ENCODE measurements around the gene ABCG4.
"Not testable (repeated sequence)": the region's sequence is repeated elsewhere in the genome, so short reads cannot be mapped to it uniquely, and the experiment has no call there.

Gene ABCG4

DNA sequence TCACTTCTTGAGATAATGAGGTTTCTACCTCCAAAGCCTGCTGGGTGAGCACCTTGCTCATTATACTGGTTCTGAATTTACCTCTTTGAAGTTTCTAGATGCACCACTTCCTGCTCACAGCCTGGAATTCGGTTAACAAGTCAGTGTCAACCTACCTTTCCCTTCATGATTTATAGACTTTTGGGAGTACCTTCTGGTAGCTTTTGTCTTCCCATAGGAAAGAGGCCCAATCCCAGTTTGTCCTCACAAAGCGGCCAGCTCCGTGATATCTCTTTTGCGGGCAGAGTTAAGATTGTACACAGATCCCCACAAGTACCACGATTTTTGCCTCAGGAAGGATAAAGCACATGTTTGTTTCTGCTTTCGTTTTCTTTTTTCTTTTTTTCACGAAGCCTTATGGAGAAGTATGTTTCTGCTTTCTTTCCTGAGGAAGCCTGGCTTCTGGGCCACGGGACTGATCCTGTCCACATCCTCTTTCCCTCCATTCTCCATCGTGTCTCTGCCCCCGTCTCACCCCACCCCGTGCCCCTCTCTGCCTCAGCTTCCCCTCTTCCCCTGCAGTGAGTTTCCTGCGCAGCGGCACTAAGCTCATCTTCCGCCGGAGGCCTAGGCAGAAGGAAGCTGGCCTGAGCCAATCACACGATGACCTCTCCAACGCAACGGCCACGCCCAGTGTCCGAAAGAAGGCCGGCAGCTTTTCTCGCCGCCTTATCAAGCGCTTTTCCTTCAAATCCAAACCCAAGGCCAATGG lies 33.2 kb upstream of the ABCG4 start:
- DNase-seq (ENCODE audit: low read depth, low spot score), result no peak

DNA sequence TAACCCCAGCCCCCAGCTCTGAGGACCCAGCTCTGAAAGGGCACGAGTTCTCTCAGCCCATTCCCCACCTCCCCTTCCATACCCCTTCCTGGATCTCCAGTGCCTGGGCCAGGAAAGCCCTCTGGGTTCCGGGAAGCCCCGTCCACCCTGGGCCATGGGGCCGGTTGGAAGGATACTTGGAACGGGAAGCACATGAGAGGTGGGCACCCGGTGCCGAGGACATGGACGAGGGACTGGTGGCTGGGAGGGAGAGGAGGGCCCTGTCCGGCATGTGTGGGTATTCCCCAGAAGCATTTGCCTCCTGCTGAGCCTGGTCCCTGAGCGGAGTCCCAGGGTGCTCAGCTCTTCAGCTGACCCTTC lies 32.6 kb upstream of the ABCG4 start:
- DNase-seq (ENCODE audit: low read depth, low spot score), result no peak

DNA sequence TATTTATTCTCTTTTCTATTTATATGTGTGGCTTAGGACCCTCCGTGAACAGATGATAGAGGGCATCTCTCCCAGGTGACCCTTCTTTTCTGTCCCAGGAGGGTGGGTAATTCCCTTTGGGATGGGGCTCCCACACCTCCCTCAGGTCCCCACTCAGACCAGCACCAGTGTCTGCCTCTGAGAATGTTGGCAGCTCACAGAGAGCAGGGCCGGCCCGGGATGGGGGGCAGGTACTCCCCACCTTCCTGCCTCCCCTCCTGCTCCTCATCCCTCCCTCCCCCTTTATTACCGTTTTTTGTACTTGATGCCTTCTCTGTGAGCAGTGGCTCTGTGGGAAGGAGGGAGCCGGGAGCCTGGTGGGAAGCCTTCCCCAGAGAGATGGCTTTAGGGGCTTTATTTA lies 32.3 kb upstream of the ABCG4 start:
- no peak for DNase-seq (ENCODE audit: low read depth, low spot score)

DNA sequence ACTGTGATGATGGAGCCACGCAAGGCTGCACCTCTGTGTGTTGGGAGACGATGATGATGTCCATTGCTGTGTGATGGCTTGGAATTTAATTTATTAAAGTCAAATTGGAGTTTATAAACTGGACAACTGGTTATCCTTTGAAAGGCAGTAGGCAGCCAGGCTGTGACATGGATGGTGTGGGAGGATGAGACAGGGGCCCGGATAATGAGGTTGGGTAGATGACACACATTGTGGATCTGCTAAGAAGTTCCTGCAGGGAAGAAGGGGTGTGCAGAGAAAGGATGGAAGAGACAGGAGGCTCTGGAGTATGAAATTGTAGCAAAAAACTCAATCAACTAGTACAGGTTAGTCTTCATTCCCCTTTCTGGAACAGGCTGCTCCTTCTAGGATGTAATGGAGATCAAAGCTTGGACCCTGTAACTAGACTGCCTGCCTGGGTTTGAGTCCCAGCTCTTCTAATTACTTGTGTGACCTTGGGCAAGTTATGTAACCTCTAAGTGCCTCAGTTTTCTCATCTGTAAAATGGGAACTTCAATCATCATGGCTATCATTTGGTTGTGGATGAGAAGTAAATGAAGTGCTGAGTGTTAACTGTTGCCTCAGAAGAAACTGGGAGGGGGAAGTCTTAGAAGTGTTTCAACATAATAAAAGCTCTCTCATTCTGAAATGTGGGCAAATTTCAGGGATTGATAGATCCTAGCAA lies 31.7 kb upstream of the ABCG4 start:
- no peak for DNase-seq (ENCODE audit: low read depth, low spot score)

DNA sequence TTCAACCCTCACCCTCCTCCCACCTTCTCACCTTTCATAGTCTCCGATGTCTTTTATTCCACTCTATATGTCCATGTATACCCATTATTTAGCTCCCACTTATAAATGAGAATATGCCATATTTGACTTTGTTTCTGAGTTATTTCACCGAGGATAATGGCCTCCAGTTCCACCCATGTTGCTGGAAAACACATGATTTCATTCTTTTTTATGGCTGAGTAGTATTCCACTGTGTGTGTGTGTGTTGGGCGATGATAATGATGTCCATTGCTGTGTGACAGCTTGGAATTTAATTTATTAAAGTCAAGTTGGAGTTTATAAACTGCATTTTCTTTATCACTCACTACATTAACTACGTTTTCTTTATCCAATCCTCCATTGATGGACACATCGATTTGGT lies 30.6 kb upstream of the ABCG4 start:
- no peak for DNase-seq (ENCODE audit: low read depth, low spot score)

DNA sequence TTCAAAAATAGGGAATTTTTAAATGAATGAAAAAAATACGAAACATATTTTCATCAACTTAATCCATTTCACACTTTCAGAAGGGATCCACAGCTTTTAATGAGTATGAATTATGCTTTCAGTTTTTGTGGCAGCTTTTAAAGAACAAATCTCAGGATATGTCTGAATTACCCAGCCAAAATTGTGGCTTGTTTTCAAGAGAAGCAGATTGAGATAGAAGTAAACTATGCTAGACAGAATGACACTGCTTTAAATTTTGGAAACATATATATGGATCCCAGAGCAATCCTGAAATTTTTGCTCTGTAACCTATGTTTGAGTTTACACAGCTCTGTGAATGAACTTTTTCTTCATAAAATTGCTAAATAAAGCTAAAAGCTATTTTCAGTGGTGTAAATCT lies 29.9 kb upstream of the ABCG4 start:
- DNase-seq (ENCODE audit: low read depth, low spot score), result no peak

DNA sequence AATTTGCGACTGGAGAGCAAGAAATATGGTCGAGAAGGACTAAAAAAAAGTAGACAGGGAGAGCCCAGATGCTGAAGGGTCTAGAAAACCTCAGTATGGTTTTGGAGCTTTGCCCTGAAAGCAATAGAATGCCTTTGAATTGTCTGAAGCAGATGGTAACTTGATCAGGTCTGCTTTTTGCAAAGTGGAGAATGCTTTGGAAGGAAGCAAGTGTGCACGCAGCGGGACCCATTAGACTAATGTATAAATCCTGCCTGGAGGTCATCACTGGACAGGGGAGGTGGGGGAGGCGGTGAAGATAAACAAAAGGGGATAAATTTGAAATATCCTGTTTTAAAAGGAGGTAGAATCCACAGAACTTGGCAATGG lies 28.2 kb upstream of the ABCG4 start:
- DNase-seq (ENCODE audit: low read depth, low spot score), result no peak

DNA sequence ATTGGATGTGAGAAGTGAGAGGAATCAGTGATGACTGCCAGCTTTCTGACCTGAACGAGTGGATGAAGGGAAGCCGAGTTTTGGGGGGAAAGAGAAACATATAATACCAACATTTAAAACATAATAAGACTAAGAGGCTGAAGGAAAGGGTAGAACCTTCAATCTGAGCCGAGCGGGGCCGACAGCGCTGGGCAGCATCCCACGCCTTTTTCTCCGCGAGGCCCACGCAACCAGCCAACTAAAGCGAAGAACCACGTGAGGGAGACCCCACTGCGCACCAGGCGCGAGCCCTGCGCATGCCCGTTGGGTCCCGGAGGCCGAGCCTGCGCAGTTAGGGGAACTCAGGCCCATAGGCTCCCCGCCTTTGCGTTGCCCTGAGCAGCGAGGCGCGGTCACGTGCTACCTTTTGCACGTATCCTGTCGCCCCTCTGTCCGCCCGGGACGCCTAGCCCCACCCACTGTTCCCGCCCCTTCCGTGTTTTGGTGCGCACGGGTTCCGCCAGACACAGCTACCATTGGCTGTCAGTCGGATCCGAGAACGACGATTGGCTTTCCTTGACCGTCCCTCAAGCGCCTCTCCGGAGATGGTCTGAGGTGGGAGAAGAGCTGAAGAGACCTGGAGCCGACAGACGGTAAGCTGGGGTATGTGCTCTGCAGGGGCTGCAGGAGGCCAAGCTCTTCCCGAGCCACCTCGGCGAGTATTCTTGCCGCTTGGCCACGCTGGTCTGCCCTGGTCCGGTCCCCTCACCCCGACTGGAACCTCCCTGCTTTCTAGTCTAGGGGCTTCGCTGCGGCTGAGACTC lies 27.6 kb upstream of the ABCG4 start, which contains the start of gene HINFP:
Gene HINFP (plus strand): TSS at position 573 of the 803 bp plus-strand sequence. CDS start 5,365 bp downstream, outside the sequence.
- DNase-seq (ENCODE audit: low read depth, low spot score), result peak; percentile 100

DNA sequence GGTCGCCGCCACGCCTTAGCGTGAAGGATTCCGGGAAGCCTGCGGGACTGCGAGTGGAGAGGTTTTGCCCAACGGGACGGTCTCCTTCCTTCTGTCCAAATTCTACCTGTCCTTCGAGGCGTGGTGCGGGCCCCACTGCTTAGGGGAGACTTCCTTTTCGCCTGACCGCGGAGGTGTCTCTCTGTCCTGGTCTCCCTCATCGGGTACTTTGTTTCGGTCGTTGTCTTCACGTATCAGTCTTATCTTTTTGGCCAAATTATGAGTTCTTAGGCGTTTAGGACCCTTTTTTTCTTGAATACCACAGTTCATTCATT lies 27.1 kb upstream of the ABCG4 start:
- DNase-seq (ENCODE audit: low read depth, low spot score), result no peak

DNA sequence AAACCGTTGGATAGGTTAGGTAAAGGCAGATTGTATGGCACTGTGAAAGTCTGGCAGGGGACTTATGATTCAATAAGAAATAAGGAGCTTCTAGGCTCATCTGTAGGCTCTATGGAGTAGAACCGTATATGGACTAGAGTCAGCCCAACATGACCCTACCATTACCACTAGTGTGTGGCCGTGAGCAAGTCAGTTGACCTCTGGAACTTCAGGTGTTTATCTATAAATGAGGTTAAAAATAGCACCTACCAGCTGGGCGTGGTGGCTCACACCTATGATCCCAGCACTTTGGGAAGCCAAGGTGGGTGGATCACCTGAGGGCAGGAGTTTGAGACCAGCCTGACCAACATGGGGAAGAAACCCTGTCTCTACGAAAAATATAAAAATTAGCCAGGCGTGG lies 23.0 kb upstream of the ABCG4 start:
- no peak for DNase-seq (ENCODE audit: low read depth, low spot score)

DNA sequence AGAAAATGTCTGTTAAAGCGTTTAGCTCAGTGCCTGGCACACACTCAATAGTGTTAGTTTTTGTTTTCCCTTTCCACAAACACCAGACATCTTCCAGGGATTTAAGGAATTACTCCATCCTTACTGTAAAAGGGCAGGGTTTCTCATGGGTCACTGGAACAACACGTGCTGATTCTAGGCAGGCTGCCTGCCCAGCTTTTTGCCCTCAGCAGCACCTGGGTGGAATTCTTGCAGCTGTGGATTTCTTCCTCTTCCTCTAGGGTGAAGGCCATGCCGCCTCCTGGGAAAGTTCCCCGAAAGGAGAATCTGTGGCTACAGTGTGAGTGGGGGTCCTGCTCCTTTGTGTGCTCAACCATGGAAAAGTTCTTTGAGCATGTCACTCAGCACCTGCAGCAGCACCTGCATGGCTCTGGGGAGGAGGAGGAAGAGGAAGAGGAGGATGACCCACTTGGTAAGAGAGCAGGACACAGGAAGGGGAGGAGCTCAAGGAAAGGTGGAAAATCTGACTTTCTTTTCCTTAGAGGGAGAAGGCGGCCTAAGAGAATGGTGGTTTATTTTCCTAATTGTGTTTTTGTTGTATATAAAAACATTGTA lies 22.1 kb upstream of the ABCG4 start:
- DNase-seq (ENCODE audit: low read depth, low spot score), result no peak

DNA sequence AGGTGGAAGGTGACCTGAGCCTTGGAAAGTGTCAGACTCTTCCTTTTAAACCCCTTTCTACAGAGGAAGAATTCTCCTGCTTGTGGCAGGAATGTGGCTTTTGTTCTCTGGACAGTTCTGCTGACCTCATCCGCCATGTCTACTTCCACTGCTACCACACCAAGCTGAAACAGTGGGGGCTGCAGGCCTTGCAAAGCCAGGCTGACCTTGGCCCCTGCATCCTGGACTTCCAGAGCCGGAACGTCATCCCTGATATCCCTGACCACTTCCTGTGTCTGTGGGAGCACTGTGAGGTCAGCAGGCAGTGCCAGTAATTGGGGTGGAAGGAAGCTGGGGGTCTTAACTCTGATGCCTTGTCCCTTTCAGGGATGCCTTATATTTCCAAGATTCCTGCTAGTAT lies 18.2 kb upstream of the ABCG4 start:
- DNase-seq (ENCODE audit: low read depth, low spot score), result no peak

DNA sequence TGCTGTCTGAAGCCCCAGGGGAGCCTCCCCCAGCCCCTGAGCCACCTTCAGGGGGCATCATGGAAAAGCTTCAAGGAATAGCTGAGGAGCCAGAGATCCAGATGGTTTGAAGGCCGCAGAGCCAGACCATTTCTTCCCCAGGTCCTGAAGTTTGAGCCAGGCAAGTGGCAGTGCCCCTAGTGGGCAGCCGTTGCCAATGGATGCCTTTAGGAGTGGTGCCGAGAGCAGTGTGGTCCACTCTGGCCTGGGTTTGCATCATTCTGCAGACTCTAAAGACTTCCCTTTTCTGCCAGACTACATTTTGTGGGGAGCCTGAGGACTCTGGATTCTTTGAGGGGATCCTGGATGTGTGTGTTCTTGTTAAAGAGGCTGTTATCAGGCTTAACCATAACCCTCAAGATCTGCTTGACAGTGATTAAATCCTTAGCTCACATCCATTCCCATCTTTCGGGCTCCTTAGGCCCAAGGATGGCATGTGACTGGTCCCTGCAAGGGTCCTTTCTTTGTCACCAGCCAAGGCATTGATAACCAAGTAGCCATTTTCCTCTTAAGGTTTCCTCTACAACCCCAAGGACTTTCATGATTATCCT lies 14.4 kb upstream of the ABCG4 start:
- DNase-seq (ENCODE audit: low read depth, low spot score), result no peak

DNA sequence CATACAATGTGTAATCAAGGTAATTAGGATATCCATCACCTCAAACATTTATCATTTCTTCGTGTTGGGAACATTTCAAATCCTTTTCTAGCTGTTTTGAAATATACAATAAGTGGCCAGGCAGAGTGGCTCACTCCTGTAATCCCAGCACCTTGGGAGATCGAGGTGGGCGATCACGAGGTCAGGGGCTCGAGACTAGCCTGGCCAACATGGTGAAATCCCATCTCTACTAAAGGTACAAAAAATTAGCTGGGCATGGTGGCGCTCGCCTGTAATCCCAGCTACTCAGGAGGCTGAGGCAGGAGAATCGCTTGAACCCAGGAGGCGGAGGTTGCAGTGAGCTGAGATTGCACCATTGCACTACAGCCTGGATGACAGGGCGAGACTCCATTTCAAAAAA lies 9.6 kb upstream of the ABCG4 start:
- DNase-seq (ENCODE audit: low read depth, low spot score), result not testable (repeated sequence)

DNA sequence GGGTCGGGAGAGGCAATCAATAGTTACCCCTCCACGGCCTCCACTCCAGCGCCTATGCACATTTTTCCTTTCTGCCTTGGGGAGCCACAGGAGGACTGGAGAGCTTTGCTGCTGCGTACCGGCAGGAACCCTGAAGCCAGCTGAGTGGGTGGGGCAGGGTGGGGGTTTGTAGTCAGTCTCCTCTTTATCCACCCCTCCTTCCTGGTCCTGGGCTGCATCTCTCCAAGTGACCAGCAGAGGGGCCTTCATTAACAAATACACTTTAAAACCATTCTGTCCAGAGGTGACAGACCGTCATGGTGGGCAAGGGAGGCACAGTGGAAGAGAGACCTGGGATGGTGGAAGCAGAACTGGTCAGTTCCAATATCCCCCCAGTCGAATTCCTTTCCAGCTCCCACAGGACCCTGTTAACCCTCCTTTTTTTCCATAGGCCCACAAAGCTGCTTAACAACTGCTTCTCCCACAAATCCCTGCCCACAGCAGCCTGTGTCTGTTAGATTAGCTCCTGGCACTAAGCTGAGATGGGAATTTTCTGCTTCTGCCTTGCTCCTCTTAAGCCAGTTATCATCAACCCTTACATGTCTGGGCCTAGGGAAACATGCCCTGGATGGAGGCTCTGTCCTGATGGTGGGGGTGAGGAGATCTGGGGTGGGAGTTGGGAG lies 3.9 kb upstream of the ABCG4 start:
- DNase-seq (ENCODE audit: low read depth, low spot score), result no peak

DNA sequence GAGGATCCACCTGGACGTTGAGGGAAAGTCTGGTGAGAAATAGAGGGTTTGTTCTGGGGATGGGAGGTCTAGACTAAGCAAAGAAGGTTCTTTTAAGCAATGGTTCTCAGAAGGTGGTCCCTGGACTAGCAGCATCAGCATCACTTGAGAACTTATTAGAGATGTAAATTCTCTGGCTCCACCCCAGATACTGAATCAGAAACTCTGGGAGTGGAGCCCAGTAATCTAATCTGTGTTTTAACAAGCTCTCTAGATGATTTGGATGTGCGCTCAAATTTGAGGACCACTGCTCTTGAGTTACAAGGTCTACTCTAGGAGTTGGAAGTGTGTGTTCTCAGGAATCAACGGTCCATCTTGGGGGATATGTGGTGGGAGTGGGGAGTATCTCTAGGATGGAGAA lies 3.3 kb upstream of the ABCG4 start:
- no peak for DNase-seq (ENCODE audit: low read depth, low spot score)

DNA sequence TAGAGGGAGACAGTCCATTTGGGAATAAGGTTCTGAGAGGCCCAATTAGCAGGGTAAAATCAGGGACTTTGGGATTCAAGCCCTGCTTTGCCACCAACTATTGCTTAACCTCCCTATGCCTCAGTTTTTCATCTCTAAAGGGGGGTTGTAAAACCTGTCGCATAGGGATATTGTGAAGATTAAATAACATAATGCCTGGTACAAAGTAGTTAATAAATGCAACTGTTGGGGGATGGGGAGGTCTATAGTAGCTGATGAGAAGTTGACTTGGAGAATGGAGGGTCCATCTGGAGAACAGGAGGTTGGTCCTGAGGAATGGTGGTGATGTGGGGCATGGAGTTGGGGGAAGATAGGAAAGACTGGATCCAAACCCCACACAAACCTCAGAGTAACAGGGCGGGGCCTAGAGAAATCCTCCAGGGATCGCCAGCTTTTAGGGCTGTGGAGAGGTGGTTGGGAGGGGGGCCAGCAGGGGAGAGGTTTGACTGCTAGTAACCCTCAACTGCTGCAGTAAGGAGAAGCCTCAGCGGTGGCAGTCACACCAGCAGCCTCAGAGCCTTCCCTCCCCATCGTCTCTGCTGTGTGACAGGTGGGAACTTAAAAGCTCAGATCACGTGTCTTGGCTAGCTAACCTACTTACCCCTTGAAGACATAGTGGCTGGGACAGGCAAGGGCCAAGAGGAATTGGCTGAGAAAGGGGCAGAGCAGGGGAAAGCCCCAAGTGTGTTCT lies 1.1 kb upstream of the ABCG4 start:
- DNase-seq (ENCODE audit: low read depth, low spot score), result no peak

DNA sequence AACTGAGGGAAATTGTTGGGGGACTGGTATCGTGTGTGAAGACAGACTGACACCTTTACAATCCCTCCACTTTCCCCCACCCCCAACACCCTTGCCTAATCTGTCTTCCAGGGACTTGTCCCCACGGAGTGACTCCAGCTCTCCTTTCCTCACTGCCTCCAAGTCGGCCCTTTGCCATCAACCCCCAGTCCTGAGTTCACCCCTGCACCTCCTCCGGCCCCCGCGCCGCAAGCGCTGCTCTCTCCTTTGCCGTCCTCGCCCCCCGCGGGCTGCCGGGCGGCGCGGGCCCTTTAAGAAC lies 183 bp upstream of the ABCG4 start:
- DNase-seq (ENCODE audit: low read depth, low spot score), result no peak

DNA sequence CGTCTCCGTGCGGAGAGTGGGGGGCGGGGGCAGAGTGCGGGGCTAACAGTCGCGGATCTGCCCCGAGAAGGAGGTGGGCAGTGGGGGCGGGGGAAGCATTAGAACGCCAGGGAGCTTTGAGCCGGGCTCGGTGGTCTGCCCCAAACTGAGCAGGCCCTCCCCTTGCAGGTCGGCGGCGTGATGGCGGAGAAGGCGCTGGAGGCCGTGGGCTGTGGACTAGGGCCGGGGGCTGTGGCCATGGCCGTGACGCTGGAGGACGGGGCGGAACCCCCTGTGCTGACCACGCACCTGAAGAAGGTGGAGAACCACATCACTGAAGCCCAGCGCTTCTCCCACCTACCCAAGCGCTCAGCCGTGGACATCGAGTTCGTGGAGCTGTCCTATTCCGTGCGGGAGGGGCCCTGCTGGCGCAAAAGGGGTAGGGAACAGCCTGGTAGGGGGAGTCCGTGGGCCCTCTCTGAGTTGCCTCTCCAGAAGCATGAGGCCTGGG lies 979 bp downstream of the ABCG4 start:
- no peak for DNase-seq (ENCODE audit: low read depth, low spot score)

DNA sequence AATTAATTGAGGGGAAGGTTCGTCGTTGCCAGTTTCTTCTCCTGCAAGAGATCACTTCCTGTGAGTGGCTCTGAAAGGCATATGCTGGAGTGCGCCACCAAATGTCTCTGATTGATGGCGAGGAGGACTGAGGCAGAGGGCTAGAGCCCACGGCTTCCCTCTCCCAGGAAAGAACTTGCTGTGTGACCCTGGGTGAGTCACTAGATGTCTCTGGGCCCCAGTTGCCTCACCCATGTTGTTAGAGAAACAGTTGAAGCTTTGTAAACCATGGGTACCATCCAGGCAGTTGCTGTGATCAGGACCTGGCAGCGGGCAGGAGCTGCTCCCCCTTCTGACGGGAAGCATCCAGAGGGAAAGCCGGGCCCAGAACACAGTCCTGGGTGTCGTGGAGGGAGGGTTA lies 3.2 kb downstream of the ABCG4 start:
- no peak for DNase-seq (ENCODE audit: low read depth, low spot score)

DNA sequence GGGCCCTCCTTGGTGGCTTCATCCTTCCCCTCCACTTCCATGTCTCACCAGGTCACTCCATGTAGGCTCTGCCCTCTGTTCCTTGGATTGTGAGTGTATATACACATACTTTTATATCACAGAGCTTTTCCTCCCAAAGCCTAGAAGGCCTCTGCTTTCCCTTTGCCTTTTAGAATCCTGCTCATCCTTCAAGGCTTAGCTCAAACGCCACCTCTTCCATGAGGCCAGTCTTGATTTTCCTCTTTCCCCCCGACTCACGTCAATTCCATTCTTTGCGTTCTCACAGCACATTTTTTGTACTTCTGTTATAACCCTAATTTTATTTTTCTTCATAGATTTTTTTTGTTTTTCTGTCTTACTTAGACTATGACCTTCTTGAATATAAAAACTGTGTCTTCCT lies 3.8 kb downstream of the ABCG4 start:
- no peak for DNase-seq (ENCODE audit: low read depth, low spot score)
